OCI-LY7 (cell line): ENCODE measurements around the gene CTSE. TPM values are rescaled to one million over a fixed set of nuclear protein-coding genes. Genes with fewer than 3 reads are reported as not detected.

Source experiments
- Bru-seq: library from RNA; stranded (reverse); fragments of 400-500 nt; gene quantifications from one replicate; lab custom pipeline; 2021; lab: Mats Ljungman, UMichigan
- BruChase-seq, 2 experiments: library from RNA; stranded (reverse); fragments of 400-500 nt; gene quantifications; one replicate each; lab custom pipeline; 2021; lab: Mats Ljungman, UMichigan
- BruUV-seq: library from RNA; stranded (reverse); fragments of 400-500 nt; replicated peaks from 2 replicates; lab custom pipeline; 2021; lab: Mats Ljungman, UMichigan
- CTCF ChIA-PET: fragments of 300-600 bp; sonication (Branson Sonifier 250); formaldehyde crosslinking; loops from one replicate; lab custom pipeline; 2022; ENCODE audit warnings: antibody characterized with exemption; ENCODE audit not compliant: unreplicated experiment; lab: Charles Lee
- POLR2A ChIA-PET: fragments of 300-600 bp; sonication (Branson Sonifier 250); formaldehyde crosslinking; loops from one replicate; lab custom pipeline; 2022; ENCODE audit warnings: antibody characterized with exemption; lab: Charles Lee
- DNase-seq: peaks from one replicate; pipeline ENCODE4 v3.0.0-alpha.2; 2015; ENCODE audit warnings: low spot score
- H2AFZ ChIP-seq: fragments of 200-600 bp; sonication (generic), shearing (Covaris generic); 2 replicates; pipeline ENCODE4 v1.6.1; 2014; ENCODE audit warnings: mild to moderate bottlenecking, antibody characterized with exemption, low read length, moderate library complexity
- H3K27ac ChIP-seq: fragments of 200-600 bp; sonication (generic); 2 replicates; pipeline ENCODE4 v1.5.1; 2014; ENCODE audit warnings: mixed run types, low read depth, mild to moderate bottlenecking, moderate library complexity, low read length, inconsistent platforms; ENCODE audit not compliant: poor library complexity, severe bottlenecking
- H3K36me3 ChIP-seq: fragments of 200-600 bp; sonication (generic); 2 replicates; pipeline ENCODE4 v1.6.1; 2014; ENCODE audit warnings: mild to moderate bottlenecking, antibody characterized with exemption, low read length, moderate library complexity, mixed read lengths; ENCODE audit not compliant: insufficient read depth
- H3K4me1 ChIP-seq: fragments of 200-600 bp; sonication (generic); 2 replicates; pipeline ENCODE4 v1.5.1; 2014; ENCODE audit warnings: mild to moderate bottlenecking, low read length; ENCODE audit not compliant: insufficient read depth, poor library complexity, severe bottlenecking
- H3K4me2 ChIP-seq: fragments of 200-600 bp; sonication (generic); 2 replicates; pipeline ENCODE4 v1.6.1; 2014; ENCODE audit warnings: mild to moderate bottlenecking, low read length
- H3K4me3 ChIP-seq: fragments of 200-600 bp; sonication (generic); 2 replicates; pipeline ENCODE4 v1.5.1; 2014; ENCODE audit warnings: mild to moderate bottlenecking, low read depth, low read length; ENCODE audit not compliant: poor library complexity, severe bottlenecking
- H3K79me2 ChIP-seq: fragments of 200-600 bp; sonication (generic); 2 replicates; pipeline ENCODE4 v1.6.1; 2016; ENCODE audit warnings: low read depth, mild to moderate bottlenecking, low read length, moderate library complexity, mixed read lengths; ENCODE audit not compliant: insufficient read depth
- H3K9me2 ChIP-seq: fragments of 200-600 bp; sonication (generic); 2 replicates; pipeline ENCODE4 v1.6.1; 2016; ENCODE audit warnings: mild to moderate bottlenecking, low read length, mixed read lengths; ENCODE audit not compliant: insufficient read depth
- H3K9me3 ChIP-seq: fragments of 200-600 bp; sonication (generic); 2 replicates; pipeline ENCODE4 v1.6.1; 2014; ENCODE audit warnings: mild to moderate bottlenecking, mixed run types, low read length, mixed read lengths
- H4K20me1 ChIP-seq: fragments of 200-600 bp; sonication (generic); 2 replicates; pipeline ENCODE4 v1.6.1; 2014; ENCODE audit warnings: mild to moderate bottlenecking, antibody characterized with exemption, low read length, moderate library complexity, mixed read lengths; ENCODE audit not compliant: insufficient read depth
- CTCF ChIP-seq: fragments of 200-600 bp; sonication (generic); conservative IDR thresholded peaks from 2 replicates; pipeline ENCODE4 v1.5.1; 2014; ENCODE audit warnings: mild to moderate bottlenecking, antibody characterized with exemption, low read length, moderate library complexity, mixed read lengths
- EZH2phosphoT487 ChIP-seq: fragments of 200-600 bp; sonication (generic); IDR thresholded peaks from 2 replicates; pipeline ENCODE4 v1.6.1; 2018; ENCODE audit warnings: low read depth, borderline replicate concordance, mild to moderate bottlenecking, mixed run types, antibody characterized with exemption, low read length, moderate library complexity, mixed read lengths
- intact Hi-C: fragments of 100-400 bp; cut with micrococcal nuclease; formaldehyde crosslinking; loops from one replicate; pipeline ENCODE4 v1.10.0; 2022; ENCODE audit not compliant: unreplicated experiment
- long read RNA-seq: library from polyadenylated mRNA; stranded (forward); transcript quantifications from one replicate; pipeline ENCODE4 v2.0.0, GENCODE V29; 2022
- total RNA-seq, 2 experiments: library from RNA; depleted of rRNA in 1 of 2; stranded (reverse); fragments of >200 nt in 1 of 2; shearing (Covaris generic) in 1 of 2; gene quantifications; 2 replicates each; pipeline ENCODE4 v1.2.3, GENCODE V29; 2014 to 2022

CTSE gene
- total RNA-seq (2014; rRNA removed; shearing (Covaris generic)), result not detected in 2 replicates
- not detected in 2 replicates for total RNA-seq (2022)
- percentile 8 among the genes with signal in this experiment for Bru-seq, nascent RNA
- percentile 8 among the genes with signal in this experiment for BruChase-seq, experiment 1, labeled RNA remaining after a 6-hour chase
- not detected for BruChase-seq, experiment 2, labeled RNA remaining after a 2-hour chase
- long read RNA-seq, result 0 reads

- no peaks in the 10 kb centered on the region for H3K79me2 ChIP-seq
- CTCF ChIA-PET, result no interaction called here
Observed at GRCh38 chr1:206023695-206024094, at the start of gene CTSE. Gene CTSE (minus strand): TSS chr1:206023895. CDS start chr1:206023791, 104 bp downstream.

DNA sequence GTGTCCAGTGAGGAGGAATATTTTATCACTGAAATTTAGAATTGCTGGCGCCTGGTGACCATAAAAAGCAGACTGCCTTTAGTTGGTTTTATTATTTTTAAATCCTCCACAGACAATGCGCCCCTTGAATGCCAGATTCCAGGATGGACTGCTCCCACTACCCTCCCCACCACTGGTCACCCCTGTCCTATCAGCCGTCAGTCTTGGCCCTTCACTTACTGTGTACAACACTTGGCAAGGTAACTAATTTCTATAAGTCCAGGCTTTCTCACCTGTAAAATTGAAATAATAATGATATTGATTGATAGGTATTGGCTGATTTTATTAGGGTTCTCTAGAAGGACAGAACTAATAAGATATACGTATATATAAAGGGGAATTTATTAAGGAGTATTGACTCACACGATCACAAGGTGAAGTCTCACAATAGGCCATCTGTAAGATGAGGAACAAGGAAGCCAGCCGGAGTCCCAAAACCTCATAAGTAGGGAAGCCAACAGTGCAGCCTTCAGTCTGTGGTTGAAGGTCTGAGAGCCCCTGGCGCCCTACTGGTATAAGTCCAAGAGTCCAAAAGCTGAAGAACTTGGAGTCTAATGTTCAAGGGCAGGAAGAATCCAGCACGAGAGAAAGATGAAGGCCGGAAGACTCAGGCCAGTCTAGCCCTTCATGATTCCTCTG lies 47.1 kb upstream of the CTSE start:
- no peaks in the 10 kb centered on the region for H4K20me1 ChIP-seq
- no peaks in the 10 kb centered on the region for H3K9me2 ChIP-seq
- TF ChIP-seq EZH2phosphoT487 (no peak), CTCF (no peak)
- no TSS peak for BruUV-seq
- POLR2A ChIA-PET, result interaction anchor here (0.6 kb wide), 1 partner anchor 785 kb away, joined by 4 read pairs; no protein-coding TSS in a partner anchor
- peaks cover 82% of the 10 kb centered on the region for H3K36me3 ChIP-seq
- DNase-seq, result no peak
- H3K4me1 ChIP-seq, result peaks cover 26% of the 10 kb centered on the region
- no peaks in the 10 kb centered on the region for H3K9me3 ChIP-seq
- CTCF ChIA-PET, result no interaction called here
- H2AFZ ChIP-seq, result no peak overlapping the region
- H3K4me2 ChIP-seq, result no peak overlapping the region
- peaks cover 9% of the 10 kb centered on the region; the same call in 1 of the 2 replicates for H3K79me2 ChIP-seq
- H3K4me3 ChIP-seq, result no peak overlapping the region
- H3K27ac ChIP-seq, result no peak overlapping the region
- intact Hi-C loops, result no loop called here

More at GRCh38 chr1:206023695-206024094, at the start of gene CTSE:
- POLR2A ChIA-PET, result no interaction called here
- Histone ChIP-seq H3K9me2 (no peaks in the 10 kb centered on the region), H3K27ac (no peak within 1 kb of the TSS), H3K9me3 (no peaks in the 10 kb centered on the region), H3K36me3 (no peaks in the 10 kb centered on the region), H3K4me2 (no peak within 1 kb of the TSS), H3K4me3 (no peak within 1 kb of the TSS), H3K4me1 (no peaks in the 10 kb centered on the region), H4K20me1 (no peaks in the 10 kb centered on the region), H2AFZ (no peak within 1 kb of the TSS)
- intact Hi-C loops, result no loop called here
- TF ChIP-seq CTCF (no peak), EZH2phosphoT487 (no peak)
- no TSS peak for BruUV-seq
- DNase-seq, result no peak
